Activated naive CD8-positive, alpha-beta T cell treated with anti-CD3 and anti-CD28 coated beads, Interleukin-2, amount 50 U/mL, for 24 hours (primary cell): ENCODE data around the gene BMP7.

Experiments
- ATAC-seq: fragments of 150-1000 bp; cut with Tn5 transposase; one replicate; pipeline ENCODE4 v1.10.0; 2021
- DNase-seq: peaks from one replicate; pipeline ENCODE4 v3.0.0; 2021
- H3K27ac Mint-ChIP-seq: one replicate; pipeline ENCODE4 v1.8.0; 2021; ENCODE audit warnings: mild to moderate bottlenecking, mixed read lengths
- H3K27me3 Mint-ChIP-seq: one replicate; pipeline ENCODE4 v1.8.0; 2021; ENCODE audit warnings: mixed read lengths
- H3K36me3 Mint-ChIP-seq: one replicate; pipeline ENCODE4 v1.8.0; 2021; ENCODE audit warnings: low read depth, mixed read lengths
- H3K4me1 Mint-ChIP-seq: one replicate; pipeline ENCODE4 v1.8.0; 2021; ENCODE audit warnings: mixed read lengths
- H3K4me3 Mint-ChIP-seq: one replicate; pipeline ENCODE4 v1.8.0; 2021; ENCODE audit warnings: mild to moderate bottlenecking, moderate library complexity, mixed read lengths
- H3K9me3 Mint-ChIP-seq: one replicate; pipeline ENCODE4 v1.8.0; 2021; ENCODE audit warnings: mixed read lengths

The BMP7 gene

GRCh38 chr20:57170343-57170742, 96.1 kb downstream of the BMP7 start:
- no peaks in the 10 kb centered on the region for H3K9me3 Mint-ChIP-seq
- no peak overlapping the region for H3K27ac Mint-ChIP-seq
- H3K36me3 Mint-ChIP-seq: no peaks in the 10 kb centered on the region
- no peak for ATAC-seq
- H3K27me3 Mint-ChIP-seq: peaks cover 3% of the 10 kb centered on the region
- no peaks in the 10 kb centered on the region for H3K4me1 Mint-ChIP-seq
- no peak overlapping the region for H3K4me3 Mint-ChIP-seq
- no peak for DNase-seq

DNA sequence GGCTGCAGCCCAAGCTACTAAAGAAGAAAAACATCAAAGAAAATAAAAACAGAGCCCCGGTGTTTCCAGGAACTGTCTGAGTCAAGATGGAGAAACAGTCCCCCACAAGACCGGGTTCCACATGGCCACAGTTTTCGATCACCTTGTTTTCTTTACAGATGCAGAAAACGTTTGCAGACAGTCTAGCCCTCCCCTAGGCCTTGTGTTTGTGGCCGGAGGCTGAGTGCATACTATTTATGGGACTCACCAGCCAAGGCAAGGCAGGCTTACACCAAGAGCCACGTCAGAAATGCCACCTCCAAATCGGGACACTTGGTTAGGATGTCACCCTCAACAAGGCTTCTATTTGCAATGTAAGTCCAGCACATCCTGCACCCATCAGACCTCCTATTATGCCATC, 97.3 kb downstream of the BMP7 start:
- H3K9me3 Mint-ChIP-seq: no peaks in the 10 kb centered on the region

DNA sequence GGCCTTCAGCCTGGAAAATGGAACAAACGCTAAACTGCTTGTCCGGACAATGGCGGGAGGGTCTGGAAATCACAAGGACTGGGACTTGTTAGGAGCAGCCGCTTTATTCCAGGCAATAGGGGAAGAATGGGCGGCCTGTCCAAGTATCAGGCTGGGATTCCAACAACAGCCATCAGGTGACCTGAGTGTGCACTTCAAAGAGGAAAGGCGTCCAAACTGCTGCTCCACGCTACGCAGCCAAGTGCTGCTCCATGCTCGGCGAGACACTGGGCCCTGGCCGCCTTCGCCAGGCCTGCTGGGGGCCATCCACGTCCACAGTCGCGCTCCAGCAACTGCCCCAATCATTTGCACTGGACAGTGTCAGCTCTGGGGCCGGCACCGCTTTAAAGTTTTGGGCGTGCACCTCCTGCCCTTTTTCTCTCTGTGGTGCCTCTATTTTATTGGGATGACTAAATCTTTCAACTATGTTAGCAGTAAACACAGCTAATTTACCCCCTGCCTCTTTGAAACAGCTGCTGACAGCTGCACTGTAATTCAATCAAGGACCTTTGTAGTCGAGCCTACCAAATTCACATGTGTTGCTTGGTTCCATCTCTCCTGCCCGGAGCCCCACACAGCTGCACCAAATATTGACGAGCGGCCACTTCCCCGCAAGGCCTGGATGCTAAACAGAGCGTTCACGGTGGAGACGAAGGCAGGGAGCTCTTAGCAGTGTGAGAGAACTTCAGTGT, 98.3 kb downstream of the BMP7 start:
- ATAC-seq: no peak
- Mint-ChIP-seq H3K27ac (no peak overlapping the region), H3K4me3 (no peak overlapping the region), H3K9me3 (no peaks in the 10 kb centered on the region), H3K27me3 (peaks cover 3% of the 10 kb centered on the region), H3K4me1 (no peaks in the 10 kb centered on the region), H3K36me3 (no peaks in the 10 kb centered on the region)
- DNase-seq: no peak

More for the DNA sequence above, 97.3 kb downstream of the BMP7 start:
- no peak overlapping the region for H3K4me3 Mint-ChIP-seq
- H3K4me1 Mint-ChIP-seq: no peaks in the 10 kb centered on the region
- H3K36me3 Mint-ChIP-seq: no peaks in the 10 kb centered on the region
- DNase-seq (no peak), ATAC-seq (no peak)
- no peak overlapping the region for H3K27ac Mint-ChIP-seq
- H3K27me3 Mint-ChIP-seq: peaks cover 3% of the 10 kb centered on the region

DNA sequence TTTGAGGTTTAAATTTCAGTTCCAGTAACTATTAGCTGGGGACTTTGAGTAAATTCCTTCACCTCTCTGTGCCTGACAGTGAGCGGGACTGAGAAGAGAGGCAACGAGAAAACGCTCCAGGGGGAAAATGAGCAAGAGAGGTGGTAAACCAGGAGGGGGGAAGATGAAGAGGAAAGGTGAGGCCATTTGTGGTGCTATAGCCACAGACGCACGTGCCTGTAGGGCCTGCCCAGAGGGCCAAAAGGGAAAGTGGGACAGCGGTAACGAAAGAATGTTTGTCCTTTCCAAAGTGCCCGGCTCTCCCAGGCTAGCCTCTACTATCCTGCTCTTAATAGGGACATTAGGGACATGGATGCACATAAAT, 99.2 kb downstream of the BMP7 start:
- no peaks in the 10 kb centered on the region for H3K4me1 Mint-ChIP-seq
- no peak for ATAC-seq
- H3K27me3 Mint-ChIP-seq: peaks cover 3% of the 10 kb centered on the region

DNA sequence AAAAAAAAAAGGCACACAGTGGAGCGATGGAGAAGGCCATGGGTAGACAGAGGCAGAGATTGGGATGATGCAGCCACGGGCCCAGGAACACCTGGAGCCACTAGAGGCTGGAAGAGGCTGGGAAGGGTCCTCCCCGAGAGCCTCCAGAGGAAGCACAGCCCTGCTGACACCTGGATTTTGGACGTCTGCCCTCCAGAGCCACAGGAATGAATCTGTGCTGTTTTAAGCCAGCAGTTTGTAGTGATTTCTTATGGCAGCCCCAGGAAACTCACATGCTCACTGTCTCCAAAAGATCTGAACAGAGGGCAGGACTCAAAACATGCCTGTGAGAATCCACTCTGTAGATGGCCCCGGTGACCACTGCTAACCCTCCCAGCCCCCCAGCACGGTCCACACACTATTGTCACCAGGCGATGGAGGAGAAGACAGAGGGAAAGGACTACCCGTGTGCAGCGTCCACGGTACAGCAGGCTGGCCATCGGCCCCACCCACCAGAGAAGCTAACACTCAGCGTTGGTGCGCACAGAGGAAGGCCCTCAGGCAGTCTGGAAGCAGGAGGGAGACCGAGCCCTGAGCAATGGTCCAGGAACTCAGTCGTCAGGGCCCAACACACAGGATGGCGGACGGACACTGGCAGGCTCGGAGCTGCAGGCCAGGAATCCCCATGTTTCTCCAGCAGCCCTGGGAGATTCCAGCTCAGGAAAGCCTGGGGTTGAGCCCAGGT, 99.7 kb downstream of the BMP7 start:
- H3K9me3 Mint-ChIP-seq: no peaks in the 10 kb centered on the region

More for the DNA sequence above, 99.2 kb downstream of the BMP7 start:
- no peak overlapping the region for H3K4me3 Mint-ChIP-seq
- no peak overlapping the region for H3K27ac Mint-ChIP-seq
- no peaks in the 10 kb centered on the region for H3K36me3 Mint-ChIP-seq
- no peak for DNase-seq
- H3K9me3 Mint-ChIP-seq: no peaks in the 10 kb centered on the region

GRCh38 chr20:57165427-57166004, 100.9 kb downstream of the BMP7 start:
- no peaks in the 10 kb centered on the region for H3K36me3 Mint-ChIP-seq
- no peak for ATAC-seq
- no peaks in the 10 kb centered on the region for H3K27me3 Mint-ChIP-seq
- no peak for DNase-seq
- H3K9me3 Mint-ChIP-seq: no peaks in the 10 kb centered on the region
- H3K4me3 Mint-ChIP-seq: no peak overlapping the region
- H3K27ac Mint-ChIP-seq: no peak overlapping the region
- no peaks in the 10 kb centered on the region for H3K4me1 Mint-ChIP-seq

More for the DNA sequence above, 99.7 kb downstream of the BMP7 start:
- Mint-ChIP-seq H3K27me3 (peaks cover 3% of the 10 kb centered on the region), H3K4me3 (no peak overlapping the region), H3K36me3 (no peaks in the 10 kb centered on the region), H3K4me1 (no peaks in the 10 kb centered on the region), H3K27ac (no peak overlapping the region)
- no peak for DNase-seq
- ATAC-seq: no peak

- no peak for DNase-seq
- Mint-ChIP-seq H3K27ac (no peak overlapping the region), H3K36me3 (no peaks in the 10 kb centered on the region), H3K27me3 (no peaks in the 10 kb centered on the region), H3K9me3 (no peaks in the 10 kb centered on the region), H3K4me1 (no peaks in the 10 kb centered on the region), H3K4me3 (no peak overlapping the region)
- ATAC-seq: no peak
Observed at GRCh38 chr20:57164872-57165271, 101.6 kb downstream of the BMP7 start.

DNA sequence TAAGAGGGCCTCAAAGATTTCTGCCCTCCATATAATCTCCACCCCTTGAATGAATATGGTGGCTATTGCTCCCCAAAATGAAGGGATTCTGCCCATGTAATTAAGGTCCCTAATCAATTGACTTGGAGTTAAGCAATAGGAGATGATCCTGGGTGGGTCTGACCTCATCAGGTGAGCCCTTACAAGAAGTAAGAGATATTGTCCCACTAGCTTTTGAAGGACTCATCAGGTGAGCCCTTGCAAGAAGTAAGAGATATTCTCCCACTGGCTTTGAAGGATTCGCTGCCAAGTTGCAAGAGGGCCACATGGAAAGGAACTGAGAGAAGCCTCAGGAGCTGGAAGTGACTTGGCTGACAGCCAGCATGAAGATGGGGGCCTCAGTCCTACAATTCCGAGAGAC, 103.4 kb downstream of the BMP7 start:
- no peak overlapping the region for H3K4me3 Mint-ChIP-seq
- H3K27ac Mint-ChIP-seq: no peak overlapping the region
- H3K36me3 Mint-ChIP-seq: no peaks in the 10 kb centered on the region
- H3K9me3 Mint-ChIP-seq: no peaks in the 10 kb centered on the region
- DNase-seq: no peak
- no peaks in the 10 kb centered on the region for H3K4me1 Mint-ChIP-seq
- no peak for ATAC-seq
- H3K27me3 Mint-ChIP-seq: no peaks in the 10 kb centered on the region

GRCh38 chr20:57162362-57162652, 104.1 kb downstream of the BMP7 start:
- Mint-ChIP-seq H3K27ac (no peak overlapping the region), H3K4me1 (no peaks in the 10 kb centered on the region), H3K27me3 (no peaks in the 10 kb centered on the region), H3K9me3 (no peaks in the 10 kb centered on the region), H3K36me3 (no peaks in the 10 kb centered on the region), H3K4me3 (no peak overlapping the region)
- DNase-seq (no peak), ATAC-seq (no peak)

DNA sequence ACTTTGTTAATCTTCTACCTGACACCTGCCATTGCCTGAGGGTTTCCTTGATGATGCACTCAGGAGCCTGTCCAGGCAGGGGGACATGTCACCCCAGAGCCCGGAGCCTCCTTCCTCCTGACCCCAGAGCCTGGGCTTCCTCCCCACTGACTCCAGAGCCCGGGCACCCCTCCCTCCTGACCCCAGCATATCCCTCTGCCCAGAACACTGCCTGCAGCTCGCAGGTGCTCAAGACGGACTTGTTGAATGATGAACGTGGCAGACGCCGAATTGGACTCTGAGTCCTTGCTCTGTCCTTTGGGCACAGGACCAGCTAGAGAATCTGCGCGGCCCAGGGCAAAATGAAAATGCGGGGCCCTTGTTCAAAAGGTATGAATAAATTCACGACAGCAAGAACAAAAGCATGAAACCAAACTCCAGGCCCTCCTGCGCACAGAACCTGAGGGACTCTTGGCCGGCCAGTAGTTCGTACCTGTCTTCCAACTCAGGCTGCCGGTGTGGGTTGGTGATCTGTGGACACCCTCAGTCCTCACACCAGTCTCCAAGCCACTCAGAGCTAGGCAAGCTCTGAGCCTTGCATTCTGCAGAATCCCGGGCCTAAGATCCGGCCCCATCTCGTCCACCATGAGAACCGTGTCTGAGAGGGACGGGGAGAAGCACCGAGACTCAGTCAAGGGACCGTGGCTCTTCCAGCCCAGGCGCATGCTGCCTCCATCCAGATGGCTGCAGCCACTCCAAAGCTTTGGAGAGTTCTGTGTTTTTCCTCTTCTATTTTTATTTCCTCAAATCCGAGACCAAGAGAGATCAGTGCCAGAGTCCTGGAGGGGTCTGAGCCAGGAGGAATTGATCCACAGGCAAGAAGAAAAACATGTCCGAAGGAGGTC, 104.7 kb downstream of the BMP7 start:
- ATAC-seq (no peak), DNase-seq (no peak)
- Mint-ChIP-seq H3K4me1 (no peaks in the 10 kb centered on the region), H3K27me3 (no peaks in the 10 kb centered on the region), H3K36me3 (no peaks in the 10 kb centered on the region), H3K9me3 (no peaks in the 10 kb centered on the region), H3K4me3 (no peak overlapping the region), H3K27ac (no peak overlapping the region)

DNA sequence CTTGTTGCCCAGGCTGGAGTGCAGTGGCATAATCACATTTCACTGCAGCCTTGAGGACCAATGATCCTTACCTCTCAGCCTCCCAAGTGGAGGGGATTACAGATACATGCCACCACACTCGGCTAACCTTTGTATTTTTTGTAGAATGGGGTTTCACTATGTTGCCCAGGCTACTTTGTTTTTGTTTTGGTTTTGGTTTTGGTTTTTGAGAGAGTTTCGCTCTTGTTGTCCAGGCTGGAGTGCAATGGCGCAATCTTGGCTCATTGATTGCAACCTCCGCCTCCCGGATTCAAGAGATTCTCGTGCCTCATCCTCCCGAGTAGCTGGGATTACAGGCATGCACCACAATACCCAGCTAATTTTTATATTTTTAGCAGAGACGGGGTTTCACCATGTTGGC, 105.5 kb downstream of the BMP7 start:
- peaks cover 2% of the 10 kb centered on the region for H3K27me3 Mint-ChIP-seq
- no peaks in the 10 kb centered on the region for H3K4me1 Mint-ChIP-seq
- H3K9me3 Mint-ChIP-seq: no peaks in the 10 kb centered on the region
- H3K36me3 Mint-ChIP-seq: no peaks in the 10 kb centered on the region
- H3K27ac Mint-ChIP-seq: no peak overlapping the region
- ATAC-seq (no peak), DNase-seq (no peak)
- no peak overlapping the region for H3K4me3 Mint-ChIP-seq

DNA sequence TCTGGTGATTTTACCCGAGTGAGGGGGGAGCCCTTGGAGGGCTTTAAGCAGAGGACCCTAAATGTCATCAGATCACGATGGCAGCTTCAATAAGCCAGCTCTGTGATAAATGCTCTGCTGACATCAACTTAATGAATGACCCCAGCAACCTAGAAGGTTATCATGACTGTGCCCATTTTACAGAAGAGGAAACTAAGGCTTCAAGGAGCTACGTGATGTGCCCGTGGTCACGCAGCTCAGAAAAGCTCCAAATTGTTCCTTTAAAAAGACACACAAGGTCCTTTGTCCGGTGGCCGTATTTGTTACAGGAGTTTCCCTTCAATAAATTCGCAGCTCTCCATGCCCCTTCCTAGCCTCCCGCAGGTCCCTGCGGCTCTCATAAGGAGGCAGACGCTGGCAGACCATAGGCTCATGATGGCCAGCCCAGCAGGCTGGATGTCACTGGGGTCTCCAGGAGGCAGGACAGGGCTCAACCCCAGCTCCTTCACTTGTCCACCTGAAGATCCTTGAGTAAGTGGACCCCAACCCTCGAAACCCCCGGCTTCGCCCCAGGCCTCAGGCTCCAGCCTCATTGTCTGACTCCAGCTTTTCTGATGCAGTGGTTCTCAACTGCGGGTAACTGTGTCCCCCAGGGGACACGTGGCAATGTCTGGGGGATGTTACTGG, 106.4 kb downstream of the BMP7 start:
- no peaks in the 10 kb centered on the region for H3K36me3 Mint-ChIP-seq
- no peak for DNase-seq
- H3K4me1 Mint-ChIP-seq: no peaks in the 10 kb centered on the region
- peaks cover 2% of the 10 kb centered on the region for H3K27me3 Mint-ChIP-seq
- no peak for ATAC-seq
- H3K4me3 Mint-ChIP-seq: no peak overlapping the region
- H3K9me3 Mint-ChIP-seq: no peaks in the 10 kb centered on the region
- H3K27ac Mint-ChIP-seq: no peak overlapping the region

DNA sequence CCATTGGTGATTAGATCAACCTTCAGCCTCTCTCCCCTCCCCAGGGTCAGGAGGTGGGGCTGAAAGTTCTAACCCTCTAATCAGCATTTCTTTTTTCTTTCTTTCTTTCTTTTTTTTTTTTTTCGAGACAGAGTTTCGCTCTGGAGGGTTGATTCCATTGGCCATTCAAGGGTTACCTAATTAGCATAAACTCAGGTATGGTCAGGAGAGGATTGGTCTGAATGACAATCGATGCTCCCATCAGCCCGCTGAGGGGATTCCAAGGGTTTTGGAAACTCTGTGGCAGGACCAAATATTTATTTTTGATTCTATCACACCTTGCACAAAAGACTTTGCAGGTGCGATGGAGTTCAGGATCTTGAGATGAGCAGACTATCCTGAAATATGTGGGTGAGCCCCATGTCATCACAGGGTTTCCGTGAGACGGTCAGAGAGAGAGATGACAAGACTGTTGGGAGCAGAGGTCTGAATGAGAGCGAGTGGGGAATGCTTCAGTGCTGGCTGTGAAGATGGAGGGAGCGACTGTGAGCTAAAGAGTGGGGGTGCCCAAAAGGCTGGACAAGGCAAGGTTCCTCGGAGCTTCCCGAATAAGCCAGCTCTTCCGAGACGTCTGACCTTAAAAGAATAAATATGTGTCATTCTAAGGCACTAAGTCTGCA, 107.1 kb downstream of the BMP7 start:
- Mint-ChIP-seq H3K9me3 (no peaks in the 10 kb centered on the region), H3K27ac (no peak overlapping the region), H3K4me1 (no peaks in the 10 kb centered on the region), H3K36me3 (no peaks in the 10 kb centered on the region), H3K27me3 (peaks cover 2% of the 10 kb centered on the region), H3K4me3 (no peak overlapping the region)
- no peak for ATAC-seq
- no peak for DNase-seq

DNA sequence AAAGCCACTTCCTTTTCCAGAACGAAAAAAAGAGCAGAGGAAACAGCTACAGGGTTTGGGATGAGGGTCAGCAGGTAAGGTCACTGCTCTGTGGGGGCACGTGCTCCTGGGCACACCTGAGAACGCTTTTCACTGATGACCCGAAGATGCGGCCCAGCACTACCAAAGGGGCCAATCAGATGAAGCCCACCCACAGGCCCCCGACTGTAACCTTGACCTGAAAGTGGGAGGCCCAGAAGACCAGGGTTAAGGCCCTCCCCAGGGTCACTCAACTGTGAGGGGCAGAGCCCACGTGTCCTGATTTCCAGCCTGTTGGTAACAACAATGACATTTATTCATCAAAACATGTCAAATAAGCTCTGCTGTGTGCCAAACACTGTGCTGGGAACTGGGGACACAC, 108.0 kb downstream of the BMP7 start:
- no peak overlapping the region for H3K27ac Mint-ChIP-seq
- H3K4me3 Mint-ChIP-seq: no peak overlapping the region
- no peaks in the 10 kb centered on the region for H3K9me3 Mint-ChIP-seq
- no peaks in the 10 kb centered on the region for H3K4me1 Mint-ChIP-seq
- H3K27me3 Mint-ChIP-seq: peaks cover 2% of the 10 kb centered on the region
- no peak for DNase-seq
- no peaks in the 10 kb centered on the region for H3K36me3 Mint-ChIP-seq
- ATAC-seq: no peak
